Measurements from ENCODE around the gene PCK2. TPM values are rescaled to one million over a fixed set of nuclear protein-coding genes. Genes with fewer than 3 reads are reported as not detected.
"Not testable (repeated sequence)": the region's sequence is repeated elsewhere in the genome, so short reads cannot be mapped to it uniquely, and the experiment has no call there.

Gene PCK2
- 590 TPM for total RNA-seq

DNA sequence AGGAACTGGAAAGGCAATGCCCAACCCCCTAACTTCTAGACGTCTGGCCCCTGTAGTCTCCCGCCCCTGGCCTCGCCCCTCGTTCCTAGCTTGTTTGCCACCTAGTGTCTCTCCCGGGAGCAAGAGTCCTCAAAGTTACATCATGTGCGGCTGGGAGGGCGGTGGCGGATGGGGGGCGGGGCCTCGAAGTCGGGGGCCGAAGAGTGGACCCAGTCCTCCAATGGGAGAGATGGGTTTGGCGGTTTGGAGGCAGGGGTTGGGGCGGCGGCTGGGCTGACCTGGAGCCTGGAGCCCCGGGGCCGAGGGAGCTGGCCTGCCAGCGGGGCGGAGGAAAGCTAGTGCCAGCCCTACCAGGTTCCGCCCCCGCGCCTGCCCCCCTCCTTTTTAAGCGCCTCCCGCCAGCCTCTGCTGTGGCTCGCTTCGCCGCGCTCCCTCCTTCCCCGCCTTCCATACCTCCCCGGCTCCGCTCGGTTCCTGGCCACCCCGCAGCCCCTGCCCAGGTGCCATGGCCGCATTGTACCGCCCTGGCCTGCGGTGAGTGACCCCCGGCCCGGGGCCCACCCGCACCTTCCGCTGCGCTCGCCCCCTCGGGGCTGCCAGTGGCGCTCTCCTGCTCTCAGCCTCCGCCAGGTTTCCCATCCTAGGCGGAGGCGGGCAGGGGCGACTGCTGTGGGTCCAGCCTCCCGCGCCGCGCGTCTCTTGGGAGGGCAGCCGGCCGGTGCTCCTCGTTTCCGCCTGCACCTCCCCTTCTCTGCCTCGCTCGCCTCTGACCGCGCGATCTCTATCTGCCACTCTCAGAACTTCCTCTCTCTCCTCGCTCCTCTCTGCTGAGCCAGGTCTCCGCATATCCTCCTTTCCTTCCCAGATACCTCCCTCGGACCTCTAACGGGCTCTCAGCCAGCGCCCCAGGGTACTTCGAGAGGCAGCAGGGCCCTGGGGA, at the start of gene PCK2:
Gene PCK2 (plus strand): TSS at position 411 of the 940 bp plus-strand sequence. CDS start 95 bp downstream, at position 506.
- peak; percentile 82 for ATAC-seq
- peak; percentile 99 for DNase-seq (ENCODE audit: low spot score)

DNA sequence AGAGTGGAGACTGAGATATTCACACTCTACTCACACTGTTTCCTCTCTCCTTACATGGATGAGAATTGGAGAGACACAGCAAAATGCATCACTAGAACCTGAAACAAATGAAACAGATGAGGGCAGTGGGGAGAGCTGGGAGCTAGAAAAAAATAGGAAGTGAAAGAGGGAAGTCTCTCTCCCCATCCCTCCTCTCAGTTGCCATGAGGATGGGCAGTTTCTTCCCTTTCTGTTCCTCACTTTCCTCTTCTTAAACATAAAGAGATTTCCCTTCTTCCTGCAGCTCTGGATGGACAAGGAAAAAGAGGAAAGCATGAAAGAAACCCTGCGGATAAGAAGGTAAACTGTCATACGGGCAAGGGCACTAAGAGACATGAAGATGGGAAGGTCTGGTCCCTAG, 45.1 kb upstream of the PCK2 start:
- DNase-seq (ENCODE audit: low spot score); ATAC-seq: not testable (repeated sequence)

DNA sequence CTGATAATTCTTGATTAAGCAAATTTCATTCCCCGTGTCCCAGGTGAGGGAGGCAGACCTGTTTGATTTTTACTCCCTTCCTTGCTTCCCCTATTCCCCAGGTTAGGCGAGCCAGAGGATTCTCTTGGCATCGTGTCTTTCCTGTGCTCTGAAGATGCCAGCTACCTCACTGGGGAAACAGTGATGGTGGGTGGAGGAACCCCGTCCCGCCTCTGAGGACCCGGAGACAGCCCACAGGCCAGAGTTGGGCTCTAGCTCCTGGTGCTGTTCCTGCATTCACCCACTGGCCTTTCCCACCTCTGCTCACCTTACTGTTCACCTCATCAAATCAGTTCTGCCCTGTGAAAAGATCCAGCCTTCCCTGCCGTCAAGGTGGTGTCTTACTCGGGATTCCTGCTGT, 43.4 kb upstream of the PCK2 start:
- ATAC-seq; DNase-seq (ENCODE audit: low spot score): not testable (repeated sequence)

DNA sequence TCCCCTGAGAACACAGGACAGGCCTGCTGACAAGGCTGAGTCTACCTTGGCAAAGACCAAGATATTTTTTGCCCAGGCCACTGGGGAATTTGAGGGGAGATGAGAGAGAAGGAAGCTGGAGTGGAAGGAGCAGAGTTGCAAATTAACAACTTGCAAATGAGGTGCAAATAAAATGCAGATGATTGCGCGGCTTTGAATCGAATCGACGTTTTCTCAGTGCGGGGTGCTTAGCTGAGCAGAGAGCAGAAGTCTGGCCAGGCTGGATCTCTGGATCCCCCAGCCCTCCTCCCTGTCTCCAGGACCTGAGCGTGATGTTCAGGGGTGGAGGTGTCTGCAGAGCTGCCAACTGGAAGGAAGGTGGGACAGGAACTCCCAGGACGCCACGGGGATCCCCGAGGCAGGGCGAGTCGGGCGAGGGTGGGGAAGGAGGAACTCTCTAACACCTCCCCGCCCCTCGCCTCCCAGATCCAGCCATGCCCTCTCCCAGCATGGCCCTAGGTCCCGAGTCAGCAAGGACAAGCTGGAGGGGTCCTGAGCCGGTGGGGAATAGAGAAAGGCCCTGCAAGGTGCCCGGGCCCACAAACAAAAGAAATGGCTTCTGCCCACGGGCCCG, 42.8 kb upstream of the PCK2 start:
- DNase-seq (ENCODE audit: low spot score) (no peak), ATAC-seq (peak; percentile 13)

DNA sequence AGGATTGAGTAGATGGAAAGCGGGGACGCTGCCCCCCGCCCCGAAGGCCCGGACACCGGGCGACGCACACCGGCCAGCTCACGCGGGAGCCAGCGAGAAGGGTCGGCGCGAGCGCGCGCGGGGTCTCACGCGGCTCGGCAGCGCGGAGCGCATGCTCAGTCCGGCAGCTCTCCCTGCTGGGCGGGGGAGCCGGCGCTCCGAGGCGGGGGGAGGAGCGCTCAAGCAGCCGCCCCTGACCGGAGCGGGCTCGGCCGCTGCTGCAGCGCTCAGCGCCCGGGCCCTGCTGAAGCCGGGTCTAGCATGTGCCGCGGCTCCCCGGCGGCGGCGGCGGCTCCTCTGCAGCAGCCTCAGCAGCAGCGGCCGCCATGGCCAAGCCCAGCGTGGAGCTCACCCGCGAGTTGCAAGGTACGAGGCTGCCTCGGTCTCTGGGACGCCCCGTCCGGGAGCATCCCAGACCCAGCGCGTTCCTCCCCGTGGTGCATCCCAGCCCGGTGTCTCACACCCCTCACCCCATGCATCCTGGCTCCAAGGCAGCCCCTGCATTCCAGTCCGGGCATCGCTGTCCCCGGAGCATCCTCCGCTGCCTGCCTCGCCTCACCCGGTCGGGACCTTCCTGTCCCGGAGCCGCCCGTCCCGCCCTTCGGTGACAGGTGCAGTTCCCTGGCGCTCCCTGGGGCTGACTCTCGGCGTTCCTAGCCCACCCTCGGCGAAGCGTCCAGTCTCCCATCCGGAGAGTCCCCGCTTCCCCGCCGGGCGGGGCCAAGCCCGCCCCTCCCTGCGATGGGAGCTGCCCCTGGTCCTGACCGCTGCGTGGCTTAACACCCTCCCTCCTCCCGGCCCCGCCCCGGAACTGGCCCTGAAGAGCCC, 42.1 kb upstream of the PCK2 start, which contains the start of gene CARMIL3:
Gene CARMIL3 (plus strand): TSS at position 221 of the 867 bp plus-strand sequence. CDS start 145 bp downstream, at position 366.
- DNase-seq (ENCODE audit: low spot score) (peak; percentile 70), ATAC-seq (peak; percentile 91)

DNA sequence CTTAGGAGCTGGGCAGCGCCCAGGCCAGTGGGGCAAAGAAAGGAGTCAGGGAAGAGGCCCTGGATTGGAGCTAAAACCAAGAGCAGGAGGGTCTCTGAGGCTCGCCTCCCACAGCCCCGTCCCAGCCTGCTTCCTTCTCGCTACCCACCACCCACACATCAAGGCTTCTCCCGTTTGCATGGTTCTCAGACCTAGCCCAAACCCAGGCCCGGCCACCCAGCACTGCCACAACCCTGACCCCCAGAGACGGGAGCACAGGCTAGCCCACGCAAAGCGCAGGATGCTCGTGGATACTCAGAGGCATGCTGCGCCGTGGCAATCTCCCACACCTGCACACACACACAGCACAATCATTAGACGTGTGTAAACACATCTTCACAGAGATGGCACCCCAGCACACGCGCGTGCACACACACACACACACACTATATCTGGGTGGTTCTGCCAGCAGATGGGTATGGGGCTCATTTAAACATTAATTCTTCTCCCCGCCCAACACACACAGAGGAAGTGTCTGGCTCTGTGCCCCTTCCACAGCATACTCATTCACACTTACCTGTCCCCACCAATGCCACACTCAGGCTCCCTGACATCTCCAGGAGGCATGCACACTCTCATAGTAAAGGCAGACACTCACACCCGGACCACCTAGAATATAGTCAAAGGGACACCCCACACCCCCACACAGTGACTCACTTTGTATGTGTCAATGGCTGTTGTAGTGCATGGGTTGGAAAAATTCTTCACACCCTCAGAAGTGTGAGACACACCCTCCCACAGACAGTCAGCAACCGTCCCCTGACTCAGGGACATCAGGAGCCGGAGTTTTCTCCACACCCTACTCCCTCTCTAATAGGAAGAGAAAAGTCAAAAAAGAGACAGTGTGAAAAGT, 41.2 kb upstream of the PCK2 start:
- DNase-seq (ENCODE audit: low spot score), result no peak
- no peak for ATAC-seq

DNA sequence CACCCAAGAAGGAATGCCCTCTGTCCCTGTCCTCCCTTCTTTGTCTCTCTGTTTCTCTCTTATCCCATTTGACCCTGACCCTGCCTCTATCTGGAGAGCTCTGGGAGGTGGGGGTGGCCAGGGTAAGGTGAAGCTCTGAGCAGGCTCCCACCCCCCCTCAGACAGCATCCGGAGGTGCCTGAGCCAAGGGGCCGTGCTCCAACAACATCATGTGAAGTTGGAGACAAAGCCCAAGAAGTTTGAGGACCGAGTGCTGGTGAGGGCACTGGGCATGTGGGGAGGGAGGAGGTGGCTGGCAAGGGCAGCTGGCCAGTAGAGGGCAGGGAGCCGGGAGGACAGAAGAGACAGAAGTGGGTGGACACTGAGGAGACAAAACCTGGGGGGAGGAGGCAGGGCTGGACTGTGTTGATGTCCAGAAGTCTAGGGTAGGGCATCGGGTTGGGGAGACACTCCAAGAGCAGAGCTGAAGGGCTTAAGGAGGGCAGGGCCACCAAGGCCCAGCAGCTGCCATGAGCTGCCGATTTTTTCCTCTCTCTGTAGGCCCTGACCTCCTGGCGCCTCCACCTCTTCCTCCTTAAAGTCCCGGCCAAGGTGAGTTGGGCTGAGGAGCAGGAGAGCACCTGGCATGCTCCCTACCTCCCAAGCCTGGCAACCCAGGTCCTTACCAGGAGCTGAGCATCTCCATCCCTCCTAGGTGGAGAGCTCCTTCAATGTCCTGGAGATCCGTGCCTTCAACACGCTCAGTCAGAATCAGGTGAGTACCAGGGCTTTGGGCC, 40.4 kb upstream of the PCK2 start:
- no peak for DNase-seq (ENCODE audit: low spot score)
- no peak for ATAC-seq

DNA sequence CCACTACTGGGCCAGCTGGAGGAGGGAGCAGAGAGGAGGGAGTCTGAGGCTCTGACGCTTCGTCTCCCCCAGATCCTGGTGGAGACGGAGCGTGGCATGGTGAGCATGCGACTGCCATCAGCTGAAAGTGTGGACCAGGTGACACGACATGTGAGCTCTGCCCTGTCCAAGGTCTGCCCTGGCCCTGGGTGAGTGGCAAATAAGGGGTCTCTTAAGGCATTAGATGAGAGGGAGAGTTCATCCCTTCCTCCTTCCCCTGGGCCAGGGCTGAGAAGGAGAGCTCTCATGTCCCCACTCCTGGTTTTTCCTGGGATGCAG, 39.8 kb upstream of the PCK2 start:
- ATAC-seq (no peak), DNase-seq (ENCODE audit: low spot score) (no peak)

DNA sequence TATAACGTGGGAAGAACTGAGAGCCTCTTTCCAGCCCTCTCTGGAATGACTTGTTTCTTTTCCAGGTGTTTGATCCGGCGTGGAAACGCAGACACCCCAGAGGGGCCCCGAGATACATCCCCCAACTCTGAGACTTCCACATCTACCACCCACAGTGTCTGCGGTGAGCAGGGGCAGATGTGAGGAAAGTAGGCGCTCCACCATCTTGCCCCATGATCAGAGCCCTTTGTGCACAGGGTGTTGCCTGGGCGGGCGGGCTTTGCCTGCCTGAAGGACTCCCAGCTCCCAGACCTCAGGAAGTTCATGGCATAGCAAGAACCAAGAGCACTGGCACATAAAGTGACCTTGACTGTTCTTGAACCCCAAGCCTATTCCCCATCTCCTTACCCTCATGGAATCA, 39.5 kb upstream of the PCK2 start:
- DNase-seq (ENCODE audit: low spot score) (no peak), ATAC-seq (no peak)

DNA sequence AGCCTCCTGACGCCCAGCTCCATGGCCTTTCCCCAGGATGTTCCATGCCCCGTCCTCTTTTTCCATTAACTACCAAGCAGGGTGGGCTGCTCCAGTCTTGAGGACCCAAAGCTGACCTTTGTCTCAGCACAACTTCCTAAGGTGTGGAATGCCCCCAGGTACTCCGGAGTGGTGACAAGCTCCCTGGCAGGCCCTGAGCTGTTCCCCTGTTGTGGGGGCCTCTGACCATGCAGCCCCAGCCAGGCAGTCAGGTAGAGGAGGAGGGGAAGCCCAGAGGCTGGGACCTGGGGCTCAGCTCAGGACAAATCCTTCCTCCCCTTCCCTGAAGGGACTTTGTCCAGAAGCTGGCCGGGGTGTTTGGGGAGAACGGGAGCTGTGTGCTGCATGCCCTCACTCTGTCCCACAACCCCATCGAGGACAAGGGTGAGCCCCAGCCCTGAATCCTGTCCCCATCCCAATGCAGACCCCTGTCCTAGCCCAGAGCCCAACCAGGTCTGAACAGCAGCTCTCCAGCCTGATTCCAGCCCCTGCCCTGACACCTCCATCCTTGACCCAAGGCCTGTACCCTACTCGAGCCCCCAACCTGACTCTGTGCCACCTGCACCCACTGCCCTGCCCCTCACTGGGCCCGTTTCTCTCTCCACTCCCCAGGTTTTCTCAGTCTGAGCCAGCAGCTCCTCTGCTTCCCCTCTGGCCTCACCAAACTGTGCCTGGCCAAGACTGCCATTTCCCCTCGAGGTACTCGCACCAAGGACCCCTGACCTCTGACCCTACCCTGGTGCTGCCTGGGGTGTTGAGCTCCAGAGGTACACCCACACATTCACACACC, 37.9 kb upstream of the PCK2 start:
- DNase-seq (ENCODE audit: low spot score) (no peak), ATAC-seq (no peak)

DNA sequence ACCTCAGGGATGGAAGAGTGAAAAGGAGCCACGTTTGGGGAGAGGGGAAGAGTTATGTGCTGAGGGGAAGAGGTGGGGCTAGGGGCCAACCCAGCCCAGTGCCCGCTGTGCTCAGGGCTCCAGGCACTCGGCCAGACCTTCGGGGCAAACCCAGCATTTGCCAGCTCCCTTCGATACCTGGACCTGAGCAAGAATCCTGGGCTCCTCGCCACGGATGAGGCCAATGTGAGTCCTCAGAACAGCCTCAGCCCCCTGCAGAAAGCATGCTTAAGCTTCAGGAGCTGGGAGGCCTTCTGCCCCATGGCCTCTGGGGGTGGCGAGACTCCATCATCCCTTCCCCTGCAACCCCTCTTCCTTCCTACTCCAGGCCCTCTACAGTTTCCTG, 37.3 kb upstream of the PCK2 start:
- ATAC-seq, result peak; percentile 19
- peak; percentile 74 for DNase-seq (ENCODE audit: low spot score)

DNA sequence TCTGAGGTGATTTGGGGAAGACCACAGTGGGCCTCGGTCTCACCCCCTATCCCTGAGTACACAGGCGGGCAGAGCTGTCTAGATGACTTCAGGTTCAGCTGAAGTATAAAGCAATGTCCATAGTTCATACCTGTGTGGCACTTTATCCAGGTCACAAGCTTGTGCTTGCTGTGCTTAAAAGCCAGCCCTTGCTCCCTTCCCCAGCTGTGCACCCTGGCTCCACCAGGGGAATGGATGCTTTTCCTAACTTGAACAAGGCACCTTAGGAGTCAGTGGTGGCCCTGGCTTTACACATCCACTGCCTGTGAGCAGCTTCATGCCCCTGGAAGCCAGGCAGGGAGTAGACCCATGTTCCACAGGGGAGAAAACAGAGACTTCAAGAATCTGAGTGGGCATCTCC, 36.8 kb upstream of the PCK2 start:
- DNase-seq (ENCODE audit: low spot score), result no peak
- no peak for ATAC-seq

DNA sequence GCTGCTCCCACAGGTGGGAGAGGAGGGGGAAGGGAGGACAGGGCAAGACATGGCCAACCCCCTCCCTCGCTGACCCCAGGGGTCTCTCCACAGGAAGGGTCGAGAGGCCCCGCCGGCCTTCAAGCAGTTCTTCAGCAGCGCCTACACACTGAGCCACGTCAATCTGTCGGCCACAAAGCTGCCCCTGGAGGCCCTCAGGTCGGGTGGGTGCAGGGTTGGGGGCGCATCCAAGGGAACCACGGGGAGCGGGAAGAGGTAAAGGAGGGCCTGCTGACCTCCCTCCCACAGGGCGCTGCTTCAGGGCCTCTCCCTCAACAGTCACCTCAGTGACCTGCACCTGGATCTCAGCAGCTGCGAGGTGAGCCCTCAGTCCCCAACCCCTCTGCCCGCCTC, 36.2 kb upstream of the PCK2 start:
- ATAC-seq (no peak), DNase-seq (ENCODE audit: low spot score) (peak; percentile 46)

DNA sequence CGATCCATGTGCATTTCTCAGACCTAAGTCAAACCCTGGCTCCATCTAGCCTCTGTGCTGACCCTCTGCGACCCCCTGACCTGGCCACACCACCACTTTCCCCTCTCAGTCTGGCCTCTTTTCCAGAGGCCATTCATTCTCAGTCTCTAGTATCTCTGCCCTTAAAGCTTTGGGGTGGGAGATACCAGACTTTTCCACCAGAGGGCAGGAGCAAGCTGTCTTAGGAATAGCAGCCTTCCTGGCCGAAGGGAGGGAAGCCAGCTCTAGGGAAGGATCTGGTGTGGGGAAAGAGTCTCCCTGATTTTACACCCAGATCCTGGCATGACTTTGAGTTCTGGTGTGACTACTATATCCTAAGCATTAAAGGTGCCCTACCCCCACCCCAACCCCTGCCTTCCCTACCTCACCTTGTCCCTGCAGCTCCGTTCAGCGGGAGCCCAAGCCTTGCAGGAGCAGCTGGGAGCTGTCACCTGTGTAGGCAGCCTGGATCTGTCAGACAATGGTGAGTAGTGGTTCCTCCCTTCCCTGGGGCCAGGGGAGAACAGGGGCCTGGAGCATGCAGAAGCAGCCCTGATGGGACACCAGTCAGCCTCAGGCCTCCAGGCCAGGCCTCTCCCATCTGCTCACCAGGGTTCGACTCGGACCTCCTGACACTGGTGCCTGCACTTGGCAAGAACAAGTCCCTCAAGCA, 35.7 kb upstream of the PCK2 start:
- DNase-seq (ENCODE audit: low spot score), result peak; percentile 83
- ATAC-seq, result peak; percentile 73

DNA sequence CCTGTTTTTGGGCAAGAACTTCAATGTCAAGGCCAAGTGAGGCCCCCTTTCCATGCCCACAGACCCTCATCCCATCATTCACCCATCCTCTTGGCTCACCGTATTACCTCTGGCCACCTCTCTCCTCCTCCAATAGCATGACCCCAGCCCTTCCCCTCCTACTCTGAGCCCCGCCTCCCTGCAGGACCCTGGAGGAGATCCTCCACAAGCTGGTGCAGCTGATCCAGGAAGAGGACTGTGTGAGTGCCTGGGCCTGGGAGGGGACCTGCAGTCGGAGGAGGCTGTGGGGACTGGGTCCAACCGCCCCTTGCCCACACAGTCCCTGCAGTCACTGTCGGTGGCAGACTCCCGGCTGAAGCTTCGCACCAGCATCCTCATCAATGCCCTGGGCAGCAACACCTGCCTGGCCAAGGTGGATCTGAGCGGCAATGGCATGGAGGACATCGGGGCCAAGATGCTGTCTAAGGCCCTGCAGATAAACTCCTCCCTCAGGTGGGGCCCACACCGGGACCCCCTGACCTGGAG, 35.1 kb upstream of the PCK2 start:
- peak; percentile 45 for DNase-seq (ENCODE audit: low spot score)
- no peak for ATAC-seq

DNA sequence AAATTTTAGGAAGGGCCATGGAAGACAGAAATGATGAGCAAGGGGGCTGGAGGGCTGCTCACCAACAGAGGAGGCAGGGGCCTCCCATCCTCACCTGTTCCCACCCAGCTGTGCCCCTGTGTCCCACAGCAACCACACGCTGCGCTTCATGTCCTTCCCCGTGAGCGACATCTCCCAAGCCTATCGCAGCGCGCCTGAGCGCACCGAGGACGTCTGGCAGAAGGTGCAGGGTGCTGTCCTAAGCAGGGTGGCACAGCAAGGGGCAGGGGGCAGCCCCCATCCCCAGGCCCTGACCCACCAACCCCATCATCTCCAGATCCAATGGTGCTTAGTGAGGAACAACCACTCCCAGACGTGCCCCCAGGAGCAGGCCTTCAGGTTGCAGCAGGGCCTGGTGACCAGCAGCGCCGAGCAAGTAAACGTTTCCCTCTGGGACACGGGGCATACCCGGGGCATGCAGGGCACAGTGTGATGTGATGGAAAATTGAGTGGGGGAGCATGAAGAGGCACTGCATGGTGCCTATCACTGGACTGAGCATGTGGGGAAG, 34.2 kb upstream of the PCK2 start:
- ATAC-seq (no peak), DNase-seq (ENCODE audit: low spot score) (no peak)

DNA sequence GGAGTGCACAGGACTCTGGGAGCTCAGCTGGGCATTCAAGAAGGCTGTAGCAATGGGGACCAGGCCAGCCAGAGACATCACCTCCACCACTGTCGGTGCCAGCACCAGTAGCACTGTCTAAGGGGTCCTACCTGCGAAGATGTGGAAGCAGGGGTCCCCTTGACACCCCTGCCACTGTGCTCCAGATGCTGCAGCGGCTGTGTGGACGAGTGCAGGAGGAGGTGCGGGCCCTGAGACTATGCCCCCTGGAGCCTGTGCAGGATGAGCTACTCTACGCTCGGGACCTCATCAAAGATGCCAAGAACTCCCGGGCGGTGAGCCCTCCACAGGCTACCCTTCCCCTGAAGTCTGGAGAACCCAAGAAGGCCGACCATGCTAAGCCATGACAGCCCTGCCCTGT, 33.7 kb upstream of the PCK2 start:
- no peak for DNase-seq (ENCODE audit: low spot score)
- ATAC-seq, result no peak

Measured in left lobe of liver (tissue), 2 donors.